GM19023 (cell line): ENCODE measurements around the gene PRKCB.
A peak's percentile ranks its signal among the peaks of the same experiment; 100 is the strongest.
"Not testable (repeated sequence)": the region's sequence is repeated elsewhere in the genome, so short reads cannot be mapped to it uniquely, and the experiment has no call there.

ENCODE experiments used
- ATAC-seq: cut with Tn5 transposase; IDR thresholded peaks from one replicate; pipeline ENCODE4 v1.9.1; 2021; ENCODE audit warnings: mild to moderate bottlenecking, moderate library complexity; ENCODE audit not compliant: unreplicated experiment

PRKCB gene

DNA sequence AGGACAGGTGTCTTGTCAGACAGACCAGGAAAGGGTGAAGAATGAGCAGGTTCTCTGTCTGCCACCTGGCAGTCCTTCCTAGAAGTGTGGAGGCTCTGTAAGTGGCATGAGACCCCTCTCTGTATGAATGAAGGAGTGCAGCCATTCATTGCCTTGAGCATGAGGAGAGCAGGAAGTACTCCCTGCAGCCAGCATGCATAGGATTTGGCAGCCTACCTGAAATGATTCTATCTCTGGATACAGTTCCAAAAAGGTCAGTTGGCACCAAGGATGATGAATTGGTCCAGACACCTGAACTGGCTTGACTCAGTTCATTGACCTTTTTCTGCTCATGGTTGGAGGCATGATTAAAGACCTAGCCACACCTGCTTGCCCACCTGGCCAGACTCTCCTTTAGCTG is 163.0 kb downstream of the PRKCB start:
- ATAC-seq: no peak

DNA sequence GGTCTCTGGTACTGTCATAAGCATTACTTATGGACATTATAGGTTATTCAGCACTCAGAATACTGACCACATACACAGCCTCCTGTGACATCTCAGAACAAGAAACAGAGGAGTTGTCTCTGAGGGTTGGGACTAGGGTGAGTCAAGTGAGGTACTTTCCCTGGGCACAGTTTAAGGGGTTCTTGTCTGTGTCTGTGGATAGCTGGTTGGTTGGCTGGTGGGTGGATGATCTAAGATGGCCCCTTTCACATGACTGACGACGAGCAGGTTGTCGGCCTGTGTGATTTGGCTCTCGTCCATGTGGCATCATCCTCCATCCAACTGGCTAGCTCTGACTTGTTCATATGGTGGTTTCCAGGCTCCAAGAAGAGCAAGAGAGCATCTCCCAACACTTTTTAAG is 163.9 kb downstream of the PRKCB start:
- peak; percentile 83 for ATAC-seq

DNA sequence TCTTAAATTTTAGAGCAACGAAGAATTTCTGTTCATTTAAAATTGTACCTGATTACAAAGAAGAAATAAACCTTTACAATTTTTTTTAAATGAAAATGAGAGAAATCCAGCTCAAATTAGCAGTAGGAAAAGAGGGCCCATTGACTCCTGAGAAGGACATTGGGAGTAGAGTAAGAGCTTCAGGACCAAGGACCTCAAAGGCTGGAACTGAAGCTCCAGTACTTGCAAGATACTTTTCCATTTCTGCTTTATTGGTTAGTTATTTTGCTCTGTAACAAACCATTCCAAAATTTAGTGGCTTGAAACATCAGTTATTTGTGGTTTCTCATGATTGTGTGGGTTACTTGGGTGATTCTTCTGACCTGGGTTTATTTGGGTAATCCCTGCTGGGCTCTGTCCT is 165.9 kb downstream of the PRKCB start:
- no peak for ATAC-seq

DNA sequence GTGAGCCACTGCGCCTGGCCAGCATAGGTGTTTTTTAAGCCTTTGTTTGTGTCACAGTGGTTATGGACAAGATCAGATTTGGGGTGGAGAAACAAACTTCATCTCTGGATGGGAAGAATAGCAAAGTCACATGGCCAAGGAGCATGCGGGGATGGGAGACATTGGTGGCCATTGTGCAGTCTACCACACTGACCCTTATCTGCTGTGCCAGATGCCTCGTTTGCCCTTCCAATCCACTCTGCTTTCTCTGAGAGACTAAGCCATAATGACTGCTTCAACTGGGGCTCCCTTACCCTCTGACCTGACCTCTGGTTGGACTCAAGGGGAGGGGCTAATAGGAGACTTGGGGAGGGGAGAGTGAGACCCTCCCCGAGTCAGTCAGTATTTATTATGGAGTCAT is 166.8 kb downstream of the PRKCB start:
- ATAC-seq: no peak

DNA sequence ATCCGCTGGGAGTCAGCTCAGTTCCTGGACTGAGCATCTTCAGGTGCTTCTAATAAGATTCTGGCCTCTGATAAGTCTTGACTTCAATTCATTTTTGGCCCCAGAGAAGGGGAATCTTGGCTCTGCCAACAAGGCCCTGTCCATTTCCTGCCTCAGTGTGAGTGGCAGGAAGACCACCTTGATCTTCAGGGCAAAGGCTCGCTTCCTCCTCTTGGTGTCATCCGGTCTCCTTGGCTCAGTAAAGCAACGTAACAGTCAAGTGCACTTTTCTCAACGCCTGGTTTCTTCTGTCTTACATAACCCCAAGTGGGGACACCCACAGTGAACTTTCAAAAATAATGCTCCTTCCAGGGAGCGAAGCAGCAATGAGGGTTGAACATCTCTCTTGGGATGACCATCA is 169.8 kb downstream of the PRKCB start:
- ATAC-seq: no peak

GRCh38 chr16:24007391-24007790 is 171.6 kb downstream of the PRKCB start:
- ATAC-seq: no peak

DNA sequence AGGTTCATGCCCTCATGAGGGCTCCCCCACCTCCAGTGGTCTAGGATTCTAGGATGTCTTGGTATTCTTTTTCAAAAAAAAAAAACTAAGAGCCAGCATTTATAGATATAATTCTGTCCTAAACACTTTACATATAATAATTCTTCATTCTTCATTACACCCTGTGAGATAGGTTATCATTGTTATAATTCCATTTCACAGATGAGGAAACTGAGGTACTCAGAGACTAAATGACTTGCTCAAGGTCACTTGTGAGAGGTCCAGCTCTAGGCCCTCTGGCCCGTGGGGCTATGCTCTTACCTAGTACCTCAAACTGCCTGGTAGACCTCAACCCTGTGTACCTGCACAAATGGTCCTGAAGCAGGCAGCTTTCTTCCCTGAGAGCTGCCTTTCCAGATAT is 172.2 kb downstream of the PRKCB start:
- ATAC-seq: no peak

DNA sequence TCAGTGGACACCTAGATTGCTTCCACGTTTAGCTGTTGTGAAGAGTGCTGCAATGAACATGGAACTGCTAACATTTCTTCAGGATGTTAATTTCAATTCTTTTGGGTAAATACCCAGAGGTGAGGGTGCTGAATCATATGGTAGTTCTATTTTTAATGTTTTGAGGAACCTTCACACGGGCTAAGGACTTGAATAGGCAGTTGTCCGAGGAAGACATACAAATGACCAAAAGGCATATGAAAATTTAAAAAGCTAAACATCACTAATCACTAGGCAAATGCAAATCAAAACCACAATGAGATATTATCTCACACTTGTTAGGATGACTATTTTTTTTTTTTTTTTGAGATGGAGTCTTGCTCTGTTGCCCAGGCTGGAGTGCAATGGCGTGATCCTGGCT is 173.3 kb downstream of the PRKCB start:
- ATAC-seq: no peak

- ATAC-seq: no peak
Measured at GRCh38 chr16:24009955-24010354, 174.2 kb downstream of the PRKCB start.

- ATAC-seq: no peak
Measured at GRCh38 chr16:24010440-24011089, 174.8 kb downstream of the PRKCB start.

DNA sequence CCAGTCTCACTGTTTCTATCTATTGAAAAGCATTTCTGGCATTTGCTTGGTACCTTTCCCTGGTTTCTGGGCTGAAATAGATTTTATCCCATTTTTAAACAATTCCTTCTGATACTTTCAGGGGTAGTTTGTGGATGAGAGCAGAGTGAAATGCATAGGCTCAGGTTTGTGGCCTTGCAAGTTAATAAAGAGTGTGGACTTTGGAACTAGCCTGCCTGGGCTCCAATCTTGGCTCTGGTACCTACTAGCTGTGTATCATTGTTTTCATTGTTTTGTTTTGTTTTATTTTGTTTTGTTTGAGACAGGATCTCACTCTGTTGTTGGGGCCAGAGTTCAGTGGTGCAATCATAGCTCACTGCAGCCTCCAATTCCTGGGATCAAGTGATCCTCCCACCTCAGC is 175.5 kb downstream of the PRKCB start:
- ATAC-seq: no peak

GRCh38 chr16:24013054-24013636 is 177.4 kb downstream of the PRKCB start:
- no peak for ATAC-seq

- peak; percentile 91 for ATAC-seq
Measured at GRCh38 chr16:24013864-24014645, 178.3 kb downstream of the PRKCB start.

GRCh38 chr16:24014955-24015354 is 179.2 kb downstream of the PRKCB start:
- not testable (repeated sequence) for ATAC-seq

- no peak for ATAC-seq
Measured at GRCh38 chr16:24015923-24016322, 180.1 kb downstream of the PRKCB start.

DNA sequence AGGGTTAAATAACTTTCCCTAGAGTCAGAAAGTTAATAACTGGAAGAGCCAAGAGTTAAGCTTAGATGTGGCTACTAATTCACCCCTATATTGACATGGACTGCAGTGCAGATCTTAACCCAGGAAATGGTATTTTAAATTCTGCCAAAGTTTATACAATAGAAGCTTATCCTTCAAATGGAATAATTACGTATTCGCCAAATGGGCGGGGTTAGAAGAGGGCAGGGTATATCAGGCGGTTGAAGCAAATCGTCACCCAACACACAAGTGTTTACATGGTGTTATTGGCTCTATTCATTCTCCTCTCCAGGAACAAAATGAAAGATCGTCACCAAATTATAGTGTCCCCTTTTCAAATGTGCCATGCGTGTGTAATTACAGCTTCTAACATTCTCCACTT is 182.7 kb downstream of the PRKCB start:
- no peak for ATAC-seq

GRCh38 chr16:24022797-24023196 is 187.0 kb downstream of the PRKCB start:
- no peak for ATAC-seq

- ATAC-seq: no peak
Measured at GRCh38 chr16:24023621-24024020, 187.8 kb downstream of the PRKCB start.

DNA sequence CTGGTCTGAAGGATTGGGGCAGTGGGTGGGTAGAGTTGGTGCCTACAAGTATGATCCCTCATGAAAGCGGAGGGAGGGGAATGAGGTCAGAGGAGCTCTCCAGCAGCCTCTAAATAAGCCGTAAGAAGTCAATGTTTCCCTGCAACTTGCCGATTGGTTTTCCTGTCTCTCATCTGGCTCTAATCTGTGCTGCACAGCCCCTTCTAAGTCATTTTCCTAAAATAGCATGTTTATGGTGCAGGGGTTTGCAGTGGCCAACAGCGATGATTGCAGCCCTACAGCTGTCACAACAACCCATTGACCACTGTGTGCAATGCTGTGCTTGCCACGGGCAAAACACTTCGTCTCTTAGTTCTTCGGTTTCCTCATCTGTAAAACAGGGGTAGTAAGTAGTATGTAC is 189.2 kb downstream of the PRKCB start:
- no peak for ATAC-seq

DNA sequence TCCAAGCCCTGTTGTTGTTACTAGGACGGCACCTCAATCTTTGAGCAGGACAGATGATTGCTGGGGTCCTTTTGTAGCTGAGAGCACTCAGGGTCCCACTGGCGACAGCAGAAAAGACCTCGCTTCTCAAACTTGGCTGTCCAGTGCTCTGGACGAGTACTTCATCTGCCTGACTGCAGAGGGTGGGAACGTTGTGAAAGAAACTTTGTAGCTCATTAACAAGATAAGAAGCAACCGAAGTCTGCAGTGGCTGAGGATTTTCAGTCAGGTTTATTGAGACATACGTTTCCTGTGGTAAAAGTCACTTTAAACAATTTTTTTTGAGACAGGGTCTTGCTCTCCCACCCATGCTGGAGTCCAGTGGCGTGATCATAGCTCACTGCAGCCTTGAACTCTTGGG is 191.7 kb downstream of the PRKCB start:
- no peak for ATAC-seq

DNA sequence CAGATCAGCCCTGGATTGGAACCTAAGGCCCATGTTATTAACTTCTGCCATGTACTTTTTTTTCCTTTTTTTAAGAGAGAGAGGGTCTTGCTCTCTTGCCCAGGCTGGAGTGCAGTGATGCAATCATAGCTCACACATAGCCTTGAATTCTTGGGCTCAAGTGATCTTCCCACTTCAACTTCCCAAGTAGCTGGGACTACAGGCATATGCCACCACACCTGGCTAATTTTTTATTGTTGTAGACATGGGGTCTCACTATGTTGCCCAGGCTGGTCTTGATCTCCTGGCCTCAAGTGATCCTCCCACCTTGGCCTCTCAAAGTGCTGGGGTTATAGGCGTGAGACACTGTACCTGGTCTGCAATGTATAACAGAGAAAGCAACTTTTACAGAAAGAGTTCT is 194.1 kb downstream of the PRKCB start:
- ATAC-seq: not testable (repeated sequence)

GRCh38 chr16:24035127-24035842 is 199.5 kb downstream of the PRKCB start:
- no peak for ATAC-seq
